ACC112 (cell line): ENCODE measurements around the gene RASSF4.

Experiments
- H2AFZ ChIP-seq: fragments of 200-600 bp; sonication (generic); one replicate; pipeline ENCODE4 v1.6.0; 2017; ENCODE audit warnings: antibody characterized with exemption, low read length; ENCODE audit not compliant: unreplicated experiment
- H3K27ac ChIP-seq: fragments of 200-600 bp; sonication (generic); 2 replicates; pipeline ENCODE4 v1.5.1; 2014; ENCODE audit warnings: low read depth, mild to moderate bottlenecking, antibody characterized with exemption, low read length, moderate library complexity
- H3K27me3 ChIP-seq: fragments of 200-600 bp; sonication (generic); 2 replicates; pipeline ENCODE4 v1.6.1; 2014; ENCODE audit warnings: mild to moderate bottlenecking, antibody characterized with exemption, low read length, moderate library complexity, mixed read lengths; ENCODE audit not compliant: insufficient read depth
- H3K36me3 ChIP-seq: fragments of 200-600 bp; sonication (generic); 2 replicates; pipeline ENCODE4 v1.6.1; 2016; ENCODE audit warnings: mild to moderate bottlenecking, antibody characterized with exemption, low read length, moderate library complexity, mixed read lengths; ENCODE audit not compliant: insufficient read depth
- H3K4me1 ChIP-seq: fragments of 200-600 bp; sonication (generic); one replicate; pipeline ENCODE4 v1.6.1; 2016; ENCODE audit warnings: low read length, mixed read lengths; ENCODE audit not compliant: insufficient read depth, unreplicated experiment, control insufficient read depth
- H3K4me3 ChIP-seq: fragments of 200-600 bp; sonication (generic); 2 replicates; pipeline ENCODE4 v1.5.1; 2014; ENCODE audit warnings: mild to moderate bottlenecking, low read depth, low read length
- H3K79me2 ChIP-seq: fragments of 200-600 bp; sonication (generic); one replicate; pipeline ENCODE4 v1.6.0; 2016; ENCODE audit warnings: low read length; ENCODE audit not compliant: control insufficient read depth, unreplicated experiment, insufficient read depth

The RASSF4 gene

GRCh38 chr10:44992732-44993225 lies 33.2 kb downstream of the RASSF4 start:
- H3K36me3 ChIP-seq, result no peaks in the 10 kb centered on the region
- peaks cover 36% of the 10 kb centered on the region for H3K4me1 ChIP-seq
- no peak overlapping the region for H2AFZ ChIP-seq
- H3K4me3 ChIP-seq, result no peak overlapping the region
- no peaks in the 10 kb centered on the region for H3K27me3 ChIP-seq
- H3K79me2 ChIP-seq, result no peaks in the 10 kb centered on the region
- no peak overlapping the region for H3K27ac ChIP-seq

GRCh38 chr10:44993226-44993921 lies 33.8 kb downstream of the RASSF4 start:
- no peak overlapping the region for H3K27ac ChIP-seq
- no peaks in the 10 kb centered on the region for H3K27me3 ChIP-seq
- no peak overlapping the region for H3K4me3 ChIP-seq
- H3K79me2 ChIP-seq, result no peaks in the 10 kb centered on the region
- H2AFZ ChIP-seq, result no peak overlapping the region
- peaks cover 40% of the 10 kb centered on the region for H3K4me1 ChIP-seq
- no peaks in the 10 kb centered on the region for H3K36me3 ChIP-seq

GRCh38 chr10:44993922-44994751 lies 34.5 kb downstream of the RASSF4 start:
- Histone ChIP-seq H3K79me2 (no peaks in the 10 kb centered on the region), H3K4me1 (peaks cover 45% of the 10 kb centered on the region), H2AFZ (no peak overlapping the region), H3K27ac (no peak overlapping the region), H3K27me3 (no peaks in the 10 kb centered on the region), H3K4me3 (no peak overlapping the region), H3K36me3 (no peaks in the 10 kb centered on the region)

GRCh38 chr10:44994752-44995530 lies 35.3 kb downstream of the RASSF4 start:
- H3K4me1 ChIP-seq, result peaks cover 53% of the 10 kb centered on the region
- no peaks in the 10 kb centered on the region for H3K27me3 ChIP-seq
- H3K27ac ChIP-seq, result no peak overlapping the region; the same call in 1 of the 2 replicates
- H2AFZ ChIP-seq, result no peak overlapping the region
- no peak overlapping the region for H3K4me3 ChIP-seq
- no peaks in the 10 kb centered on the region for H3K36me3 ChIP-seq
- H3K79me2 ChIP-seq, result no peaks in the 10 kb centered on the region

GRCh38 chr10:44995581-44995913 lies 35.9 kb downstream of the RASSF4 start:
- Histone ChIP-seq H3K27ac (peak overlapping the region; percentile 47), H3K36me3 (no peaks in the 10 kb centered on the region), H3K27me3 (no peaks in the 10 kb centered on the region), H2AFZ (no peak overlapping the region), H3K79me2 (no peaks in the 10 kb centered on the region), H3K4me3 (no peak overlapping the region), H3K4me1 (peaks cover 54% of the 10 kb centered on the region)

GRCh38 chr10:44995914-44996669 lies 36.5 kb downstream of the RASSF4 start:
- Histone ChIP-seq H3K79me2 (no peaks in the 10 kb centered on the region), H3K4me3 (no peak overlapping the region), H3K27ac (peak overlapping the region; percentile 47), H2AFZ (no peak overlapping the region), H3K36me3 (no peaks in the 10 kb centered on the region), H3K4me1 (peaks cover 54% of the 10 kb centered on the region), H3K27me3 (no peaks in the 10 kb centered on the region)

- no peak overlapping the region for H2AFZ ChIP-seq
- no peaks in the 10 kb centered on the region for H3K36me3 ChIP-seq
- no peak overlapping the region for H3K27ac ChIP-seq
- no peak overlapping the region for H3K4me3 ChIP-seq
- peaks cover 58% of the 10 kb centered on the region for H3K4me1 ChIP-seq
- H3K27me3 ChIP-seq, result no peaks in the 10 kb centered on the region
- peaks cover 10% of the 10 kb centered on the region for H3K79me2 ChIP-seq
Observed at GRCh38 chr10:44997105-44997748, 37.6 kb downstream of the RASSF4 start.

- Histone ChIP-seq H3K4me1 (peaks cover 62% of the 10 kb centered on the region), H3K27ac (no peak overlapping the region), H2AFZ (no peak overlapping the region), H3K36me3 (peaks cover 4% of the 10 kb centered on the region; the same call in 1 of the 2 replicates), H3K27me3 (no peaks in the 10 kb centered on the region), H3K79me2 (peaks cover 19% of the 10 kb centered on the region), H3K4me3 (no peak overlapping the region)
Observed at GRCh38 chr10:44998146-44998631, 38.6 kb downstream of the RASSF4 start.

GRCh38 chr10:45000138-45000751 lies 40.6 kb downstream of the RASSF4 start:
- H3K4me3 ChIP-seq, result peak overlapping the region; percentile 84
- no peaks in the 10 kb centered on the region for H3K27me3 ChIP-seq
- H3K27ac ChIP-seq, result peak overlapping the region; percentile 90
- H3K79me2 ChIP-seq, result peaks cover 32% of the 10 kb centered on the region
- H3K4me1 ChIP-seq, result peaks cover 45% of the 10 kb centered on the region
- H3K36me3 ChIP-seq, result peaks cover 22% of the 10 kb centered on the region
- H2AFZ ChIP-seq, result peak overlapping the region; percentile 41
